Measurements from ENCODE around the gene SLC24A5. TPM values are rescaled to one million over a fixed set of nuclear protein-coding genes. Genes with fewer than 3 reads are reported as not detected.

Gene SLC24A5
- total and polyA plus RNA-seq, 10 of the 15 experiments (the other 5 are each of a cell fraction or from before 2014, with no cell fraction given): not detected

GRCh38 chr15:48077616-48078184, 43.1 kb upstream of the SLC24A5 start:
- FAIRE-seq (no peak), ATAC-seq (no peak), DNase-seq (ENCODE audit: low read depth, low spot score) (no peak)
- no TSS peak for BruUV-seq (replicated peaks)
- Histone ChIP-seq H3K27ac (ENCODE audit: control insufficient read depth, insufficient read depth) (no peak overlapping the region), H3K9me3 (replicated peaks; ENCODE audit: control insufficient read depth, insufficient read depth, low read length) (no peaks in the 10 kb centered on the region), H3K4me2 (ENCODE audit: control insufficient read depth, insufficient read depth) (no peak overlapping the region), H2AFZ (ENCODE audit: control insufficient read depth, low read depth, low read length) (no peak overlapping the region), H3K9ac (ENCODE audit: control insufficient read depth, insufficient read depth, low read length) (no peak overlapping the region), H3K36me3 (ENCODE audit: control insufficient read depth in 2 of 2, insufficient read depth in 2 of 2, low read length in 1 of 2) (no peaks in the 10 kb centered on the region), H3K79me2 (ENCODE audit: control insufficient read depth, insufficient read depth, low read length) (no peaks in the 10 kb centered on the region), H3K4me1 (ENCODE audit: control insufficient read depth, insufficient read depth, low read length) (no peaks in the 10 kb centered on the region), H3K4me3 (no peak overlapping the region), H4K20me1 (ENCODE audit: control insufficient read depth, insufficient read depth) (no peaks in the 10 kb centered on the region), H3K27me3 (replicated peaks in 1 of 2; ENCODE audit: control insufficient read depth in 2 of 2, insufficient read depth in 2 of 2, low read length in 1 of 2) (no peaks in the 10 kb centered on the region; a peak in 1 of 4 replicates)
- ChIA-PET CTCF (no interaction called here), POLR2A (no interaction called here), RAD21 (ENCODE audit: unreplicated experiment) (no interaction called here), SMC1A (ENCODE audit: uncharacterized antibody, unreplicated experiment) (no interaction called here)
- intact Hi-C loops (cut with micrococcal nuclease; ENCODE audit: unreplicated experiment) (no loop called here), in situ Hi-C loops (cut with MboI) (no loop called here)
- TF ChIP-seq ATF7 (IDR thresholded peaks at IDR 0.05; ENCODE audit: low read depth) (no peak), RUNX3 (IDR thresholded peaks at IDR 0.05; ENCODE audit: low read length) (no peak), EED (IDR thresholded peaks at IDR 0.05; ENCODE audit: low read depth) (no peak), NR2F1 (conservative IDR thresholded peaks at IDR 0.05) (no peak), ZNF592 (IDR thresholded peaks at IDR 0.05) (no peak), CEBPB (IDR thresholded peaks at IDR 0.05; ENCODE audit: borderline replicate concordance in 1 of 2, low read depth in 2 of 2, low read length in 2 of 2) (no peak), CBFB (IDR thresholded peaks at IDR 0.05; ENCODE audit: low read depth) (no peak), NFXL1 (IDR thresholded peaks at IDR 0.05; ENCODE audit: borderline replicate concordance) (no peak), BACH1 (IDR thresholded peaks at IDR 0.05; ENCODE audit: borderline replicate concordance) (no peak), JUNB (IDR thresholded peaks at IDR 0.05) (no peak), MYC (IDR thresholded peaks at IDR 0.05; ENCODE audit: insufficient read depth, insufficient read length, insufficient replicate concordance, low read length, severe bottlenecking) (no peak), SUPT20H (IDR thresholded peaks at IDR 0.05; ENCODE audit: borderline replicate concordance, control insufficient read depth, low read depth, low read length) (no peak), ZBTB33 (IDR thresholded peaks at IDR 0.05) (no peak), SRF (IDR thresholded peaks at IDR 0.05; ENCODE audit: low read depth in 2 of 2, low read length in 2 of 2) (no peak), USF2 (IDR thresholded peaks at IDR 0.05; ENCODE audit: borderline replicate concordance, low read depth, low read length) (no peak), RB1 (IDR thresholded peaks at IDR 0.05; ENCODE audit: borderline replicate concordance) (no peak)
- 0% methylated on average over 1 of the region's 1 CpG for WGBS (ENCODE audit: insufficient coverage, insufficient replicate concordance, low lambda C conversion rate, missing lambda C conversion rate)

Measured in GM12878 (cell line).